NCI-H774 (cell line): ENCODE data around the gene COL27A1.
"Not testable (repeated sequence)": the region's sequence is repeated elsewhere in the genome, so short reads cannot be mapped to it uniquely, and the experiment has no call there.

Experiments used
- DNase-seq: peaks from one replicate; lab custom pipeline; 2025; lab: John Stamatoyannopoulos, UW

The COL27A1 gene

GRCh38 chr9:114184071-114184470 is 28.7 kb downstream of the COL27A1 start:
- DNase-seq: no peak

- no peak for DNase-seq
These were observed 29.5 kb downstream of the COL27A1 start for GRCh38 chr9:114184866-114185265.

- no peak for DNase-seq
These were observed 30.5 kb downstream of the COL27A1 start for GRCh38 chr9:114185570-114186490.

GRCh38 chr9:114186605-114187289 is 31.4 kb downstream of the COL27A1 start:
- DNase-seq: no peak

- no peak for DNase-seq
These were observed 32.5 kb downstream of the COL27A1 start for GRCh38 chr9:114187827-114188226.

- no peak for DNase-seq
These were observed 34.7 kb downstream of the COL27A1 start for GRCh38 chr9:114189823-114190562.

- DNase-seq: no peak
These were observed 35.2 kb downstream of the COL27A1 start for GRCh38 chr9:114190563-114190905.

GRCh38 chr9:114191402-114191801 is 36.1 kb downstream of the COL27A1 start:
- not testable (repeated sequence) for DNase-seq

- DNase-seq: no peak
These were observed 37.2 kb downstream of the COL27A1 start for GRCh38 chr9:114192539-114192938.

- no peak for DNase-seq
These were observed 37.8 kb downstream of the COL27A1 start for GRCh38 chr9:114193090-114193489.

- DNase-seq: no peak
These were observed 40.8 kb downstream of the COL27A1 start for GRCh38 chr9:114196117-114196516.

GRCh38 chr9:114196979-114197622 is 41.8 kb downstream of the COL27A1 start:
- DNase-seq: no peak

GRCh38 chr9:114198249-114199040 is 43.1 kb downstream of the COL27A1 start:
- DNase-seq: no peak

- DNase-seq: no peak
These were observed 45.5 kb downstream of the COL27A1 start for GRCh38 chr9:114200721-114201300.

GRCh38 chr9:114202396-114202795 is 47.1 kb downstream of the COL27A1 start:
- no peak for DNase-seq

GRCh38 chr9:114202849-114203248 is 47.5 kb downstream of the COL27A1 start:
- no peak for DNase-seq

GRCh38 chr9:114203410-114204140 is 48.2 kb downstream of the COL27A1 start:
- DNase-seq: no peak

- no peak for DNase-seq
These were observed 48.9 kb downstream of the COL27A1 start for GRCh38 chr9:114204265-114204664.

GRCh38 chr9:114205171-114206015 is 50.1 kb downstream of the COL27A1 start:
- DNase-seq: no peak
